HEK293 (cell line): ENCODE measurements around the gene PPM1J.
A peak's percentile ranks its signal among the peaks of the same experiment; 100 is the strongest.

Source experiments
- CTCF ChIA-PET: fragments of 350-600 bp; formaldehyde crosslinking; extraction: SDS; loops from one replicate; lab custom pipeline; 2021; ENCODE audit warnings: antibody characterized with exemption; lab: Yijun Ruan, JAX
- POLR2A ChIA-PET: fragments of 300-600 bp; formaldehyde crosslinking; extraction: SDS; loops from one replicate; lab custom pipeline; 2020; ENCODE audit warnings: antibody characterized with exemption, inconsistent platforms; lab: Yijun Ruan, JAX
- H3K27ac ChIP-seq: fragments of 200-500 bp; sonication (Bioruptor generic); 2 replicates; pipeline ENCODE4 v1.5.1; 2014; ENCODE audit warnings: low read depth, low read length, control low read depth, inconsistent platforms; ENCODE audit errors: extremely low read depth
- H3K36me3 ChIP-seq, 2 experiments: fragments of 200-500 bp in 1 of 2; sonication (Bioruptor generic) in 1 of 2; 1 replicate in 1 of 2; 2 replicates in 1 of 2; pipeline ENCODE4 v1.5.1; 2014 to 2017; ENCODE audit warnings: inconsistent platforms in 2 of 2, low read length in 2 of 2; ENCODE audit not compliant: control insufficient read depth in 2 of 2, insufficient read depth in 1 of 2
- H3K4me1 ChIP-seq: fragments of 200-500 bp; sonication (Bioruptor generic); 2 replicates; pipeline ENCODE4 v1.5.1; 2014; ENCODE audit warnings: mild to moderate bottlenecking, low read length, inconsistent platforms; ENCODE audit not compliant: control insufficient read depth, insufficient read depth
- H3K4me3 ChIP-seq: 2 replicates; pipeline ENCODE4 v1.5.1; 2011; ENCODE audit warnings: low read depth, mild to moderate bottlenecking, control low read depth, low read length, moderate library complexity
- H3K9me3 ChIP-seq: fragments of 200-500 bp; sonication (Bioruptor generic); 2 replicates; pipeline ENCODE4 v1.5.1; 2014; ENCODE audit warnings: low read depth, low read length, inconsistent platforms; ENCODE audit not compliant: control insufficient read depth, insufficient read depth
- FEZF1 ChIP-seq: fragments of 450-650 bp; formaldehyde crosslinking; IDR thresholded peaks from 2 replicates; pipeline ENCODE4 v1.5.1; 2016; ENCODE audit warnings: missing biosample characterization, missing genetic modification characterization
- GLIS2 ChIP-seq: fragments of 450-650 bp; formaldehyde crosslinking; IDR thresholded peaks from 2 replicates; pipeline ENCODE4 v1.5.1; 2016; ENCODE audit warnings: missing biosample characterization, missing genetic modification characterization
- KLF8 ChIP-seq: fragments of 450-650 bp; formaldehyde crosslinking; IDR thresholded peaks from 2 replicates; pipeline ENCODE4 v1.5.1; 2016; ENCODE audit warnings: missing biosample characterization, missing genetic modification characterization
- MEIS1 ChIP-seq: sonication (generic); formaldehyde crosslinking; IDR thresholded peaks from 2 replicates; pipeline ENCODE4 v1.8.1; 2022; ENCODE audit warnings: missing genetic modification reagents, mild to moderate bottlenecking, borderline replicate concordance
- PRDM1 ChIP-seq: fragments of 450-650 bp; formaldehyde crosslinking; IDR thresholded peaks from 2 replicates; pipeline ENCODE4; 2016; ENCODE audit warnings: missing biosample characterization, missing genetic modification characterization
- SP2 ChIP-seq: fragments of 450-650 bp; formaldehyde crosslinking; IDR thresholded peaks from 2 replicates; pipeline ENCODE4 v1.5.1; 2016; ENCODE audit warnings: missing biosample characterization, missing genetic modification characterization
- TCF7L2 ChIP-seq: IDR thresholded peaks from 2 replicates; pipeline ENCODE4 v1.6.1; 2011; ENCODE audit warnings: low read depth, mild to moderate bottlenecking, inconsistent platforms, low read length, moderate library complexity, borderline replicate concordance
- WT1 ChIP-seq: fragments of 450-650 bp; formaldehyde crosslinking; IDR thresholded peaks from 2 replicates; pipeline ENCODE4 v1.5.1; 2016; ENCODE audit warnings: missing biosample characterization, missing genetic modification characterization
- YY1 ChIP-seq: fragments of 450-650 bp; formaldehyde crosslinking; IDR thresholded peaks from 2 replicates; pipeline ENCODE4 v1.5.1; 2018; ENCODE audit warnings: missing biosample characterization, missing genetic modification characterization
- ZBTB17 ChIP-seq: fragments of 450-650 bp; formaldehyde crosslinking; IDR thresholded peaks from 2 replicates; pipeline ENCODE4 v1.5.1; 2016; ENCODE audit warnings: missing biosample characterization, missing genetic modification characterization
- ZFHX2 ChIP-seq: fragments of 450-650 bp; formaldehyde crosslinking; conservative IDR thresholded peaks from 2 replicates; pipeline ENCODE4 v1.5.1; 2016; ENCODE audit warnings: missing biosample characterization, missing genetic modification characterization
- ZFP41 ChIP-seq: fragments of 450-650 bp; formaldehyde crosslinking; IDR thresholded peaks from 2 replicates; pipeline ENCODE4 v1.5.1; 2016; ENCODE audit warnings: missing biosample characterization, missing genetic modification characterization, borderline replicate concordance
- ZNF184 ChIP-seq: fragments of 450-650 bp; IDR thresholded peaks from 2 replicates; pipeline ENCODE4 v1.5.1; 2018; ENCODE audit warnings: missing biosample characterization, mild to moderate bottlenecking, missing genetic modification characterization
- ZNF274 ChIP-seq, 2 experiments: fragments of 200-500 bp in 1 of 2; fragments of 450-650 bp in 1 of 2; sonication (Bioruptor generic) in 1 of 2; formaldehyde crosslinking in 1 of 2; IDR thresholded peaks; 2 replicates each; pipeline versions ENCODE4 v1.5.1 to v1.6.1; 2014 to 2016; ENCODE audit warnings: borderline replicate concordance in 1 of 2, inconsistent platforms in 1 of 2, low read length in 1 of 2, missing biosample characterization in 1 of 2, missing genetic modification characterization in 1 of 2
- ZNF510 ChIP-seq: fragments of 450-650 bp; formaldehyde crosslinking; IDR thresholded peaks from 2 replicates; pipeline ENCODE4 v1.5.1; 2018; ENCODE audit warnings: mild to moderate bottlenecking, missing genetic modification characterization, missing biosample characterization; ENCODE audit not compliant: insufficient replicate concordance
- ZNF521 ChIP-seq: fragments of 450-650 bp; formaldehyde crosslinking; IDR thresholded peaks from 2 replicates; pipeline ENCODE4 v1.5.1; 2017; ENCODE audit warnings: missing biosample characterization, mild to moderate bottlenecking, missing genetic modification characterization
- ZNF555 ChIP-seq: fragments of 450-650 bp; formaldehyde crosslinking; conservative IDR thresholded peaks from 2 replicates; pipeline ENCODE4 v1.5.1; 2017; ENCODE audit warnings: missing biosample characterization, mild to moderate bottlenecking, missing genetic modification characterization, inconsistent platforms
- ZNF571 ChIP-seq: fragments of 450-650 bp; formaldehyde crosslinking; IDR thresholded peaks from 2 replicates; pipeline ENCODE4 v1.5.0; 2017; ENCODE audit warnings: missing biosample characterization, missing genetic modification characterization
- ZNF600 ChIP-seq: fragments of 450-650 bp; formaldehyde crosslinking; IDR thresholded peaks from 2 replicates; pipeline ENCODE4 v1.5.1; 2016; ENCODE audit warnings: missing biosample characterization, missing genetic modification characterization
- ZNF626 ChIP-seq: fragments of 450-650 bp; sonication (Bioruptor Pico); formaldehyde crosslinking; IDR thresholded peaks from 2 replicates; pipeline ENCODE4 v1.5.1; 2018; ENCODE audit warnings: missing biosample characterization, missing genetic modification characterization, inconsistent platforms
- ZNF830 ChIP-seq: fragments of 450-650 bp; IDR thresholded peaks from 2 replicates; pipeline ENCODE4 v1.5.0; 2018; ENCODE audit warnings: missing biosample characterization, missing genetic modification characterization, low read depth, mild to moderate bottlenecking, moderate library complexity
- TF ChIP-seq, protein P1 (sequence below): fragments of 450-650 bp; formaldehyde crosslinking; IDR thresholded peaks from 2 replicates; pipeline ENCODE4 v1.5.1; 2017; ENCODE audit warnings: missing biosample characterization, missing genetic modification characterization
- TF ChIP-seq, protein P2 (sequence below): fragments of 450-650 bp; formaldehyde crosslinking; IDR thresholded peaks from 2 replicates; pipeline ENCODE4 v1.5.1; 2017; ENCODE audit warnings: missing biosample characterization, missing genetic modification characterization
- TF ChIP-seq, protein P3 (sequence below): fragments of 450-650 bp; formaldehyde crosslinking; IDR thresholded peaks from 2 replicates; pipeline ENCODE4 v1.5.1; 2016; ENCODE audit warnings: missing biosample characterization, missing genetic modification characterization
- TF ChIP-seq, protein P4 (sequence below): fragments of 450-650 bp; formaldehyde crosslinking; IDR thresholded peaks from 2 replicates; pipeline ENCODE4 v1.5.1; 2016; ENCODE audit warnings: missing biosample characterization, missing genetic modification characterization
- TF ChIP-seq, protein P5 (sequence below): fragments of 450-650 bp; formaldehyde crosslinking; IDR thresholded peaks from 2 replicates; pipeline ENCODE4 v1.5.1; 2016; ENCODE audit warnings: missing biosample characterization, missing genetic modification characterization
- TF ChIP-seq, protein P6 (sequence below): fragments of 450-650 bp; formaldehyde crosslinking; IDR thresholded peaks from 2 replicates; pipeline ENCODE4 v1.5.1; 2016; ENCODE audit warnings: missing biosample characterization, missing genetic modification characterization

Gene PPM1J

DNA sequence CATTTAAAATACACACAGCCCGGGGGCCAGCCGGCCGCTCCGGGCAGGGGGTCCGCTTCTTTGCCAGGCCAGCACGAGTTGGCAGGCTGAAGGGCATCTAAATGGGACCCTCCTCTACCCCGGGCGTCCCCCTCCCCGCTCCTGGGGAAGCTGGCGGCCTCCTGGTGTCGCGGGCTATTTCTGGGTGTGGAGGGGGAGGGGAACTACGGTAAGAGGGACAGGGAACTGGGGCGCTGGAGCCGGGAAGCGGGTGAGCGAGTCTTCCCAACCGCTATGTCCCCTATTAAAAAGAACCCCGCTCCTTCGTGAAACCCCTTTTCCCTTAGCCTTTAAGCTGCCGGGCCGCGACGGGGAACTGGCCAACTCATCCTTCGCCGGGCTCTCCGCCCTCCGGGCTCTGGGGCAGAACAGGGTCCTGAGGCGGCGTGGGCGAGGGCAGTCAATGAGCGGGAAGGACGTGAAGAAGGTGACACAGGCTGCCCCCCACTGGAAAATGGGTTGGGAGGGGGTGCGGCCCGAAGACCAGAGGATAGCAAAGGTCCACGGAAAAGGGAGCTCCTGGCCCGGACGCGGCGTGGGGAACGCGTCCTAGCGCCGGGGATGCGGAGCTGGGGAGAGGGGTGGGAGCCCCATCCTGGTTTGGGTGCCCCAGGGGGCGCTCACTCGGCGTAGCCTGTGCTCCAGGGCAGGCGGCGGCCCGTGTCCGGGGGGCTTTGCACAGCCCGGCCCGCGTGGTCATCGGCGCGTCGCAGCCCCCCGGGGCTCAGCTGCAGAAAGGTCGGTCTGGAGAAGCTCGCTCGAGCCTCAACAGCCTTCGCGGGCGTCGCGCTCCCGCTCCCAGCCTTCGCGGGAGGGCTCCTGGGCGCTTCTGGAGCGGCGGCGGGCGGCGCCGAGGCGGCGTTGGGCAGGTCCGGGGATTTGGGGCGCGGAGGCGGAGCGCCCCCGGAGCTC, 544 bp downstream of the PPM1J start:
- peak overlapping the region; percentile 57 for H3K4me3 ChIP-seq
- POLR2A ChIA-PET = interaction anchor here (0.8 to 2.0 kb wide), 9 partner anchors 10 to 675 kb away, joined by 3 to 17 read pairs (median 5); partner anchors contain the start of genes CAPZA1, CTTNBP2NL, MAGI3 and MOV10
- no peaks in the 10 kb centered on the region for H3K4me1 ChIP-seq
- H3K27ac ChIP-seq = no peak overlapping the region; the same call in 1 of the 2 replicates
- CTCF ChIA-PET = interaction anchor here (0.6 to 9.1 kb wide), 23 partner anchors 12 to 1195 kb away, joined by 3 to 417 read pairs (median 4); partner anchors contain the start of gene LRIG2
- H3K36me3 ChIP-seq = peaks cover 0 to 3% of the 10 kb centered on the region in 2 experiments; a peak in 1 of 3 replicates
- no peaks in the 10 kb centered on the region for H3K9me3 ChIP-seq
- TF ChIP-seq, protein P1, sequence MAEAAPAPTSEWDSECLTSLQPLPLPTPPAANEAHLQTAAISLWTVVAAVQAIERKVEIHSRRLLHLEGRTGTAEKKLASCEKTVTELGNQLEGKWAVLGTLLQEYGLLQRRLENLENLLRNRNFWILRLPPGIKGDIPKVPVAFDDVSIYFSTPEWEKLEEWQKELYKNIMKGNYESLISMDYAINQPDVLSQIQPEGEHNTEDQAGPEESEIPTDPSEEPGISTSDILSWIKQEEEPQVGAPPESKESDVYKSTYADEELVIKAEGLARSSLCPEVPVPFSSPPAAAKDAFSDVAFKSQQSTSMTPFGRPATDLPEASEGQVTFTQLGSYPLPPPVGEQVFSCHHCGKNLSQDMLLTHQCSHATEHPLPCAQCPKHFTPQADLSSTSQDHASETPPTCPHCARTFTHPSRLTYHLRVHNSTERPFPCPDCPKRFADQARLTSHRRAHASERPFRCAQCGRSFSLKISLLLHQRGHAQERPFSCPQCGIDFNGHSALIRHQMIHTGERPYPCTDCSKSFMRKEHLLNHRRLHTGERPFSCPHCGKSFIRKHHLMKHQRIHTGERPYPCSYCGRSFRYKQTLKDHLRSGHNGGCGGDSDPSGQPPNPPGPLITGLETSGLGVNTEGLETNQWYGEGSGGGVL (tag by site-specific recombination) = 0 out of 2 replicates have a peak, but pooled peaks have one; percentile 17
- TF ChIP-seq ZNF555 (no peak), ZNF510 (no peak), ZBTB17 (tag by site-specific recombination) (no peak), ZNF600 (peak; percentile 67), WT1 (tag by site-specific recombination) (no peak), ZNF274 (IDR thresholded peaks at IDR 0.05; ENCODE audit: low read length) (no peak), ZNF274 (tag by site-specific recombination; IDR thresholded peaks at IDR 0.05; ENCODE audit: borderline replicate concordance) (no peak), ZNF571 (tag by site-specific recombination) (no peak), GLIS2 (tag by site-specific recombination) (peak; percentile 70), TCF7L2 (no peak), ZFHX2 (tag by site-specific recombination) (peak; percentile 72; the same call in 1 of the 2 replicates), ZNF626 (tag by site-specific recombination) (no peak), ZNF184 (no peak), FEZF1 (tag by site-specific recombination) (no peak), PRDM1 (no peak), YY1 (tag by site-specific recombination) (no peak), SP2 (no peak), ZFP41 (tag by site-specific recombination) (no peak), ZNF521 (tag by site-specific recombination) (no peak), ZNF830 (no peak), KLF8 (tag by site-specific recombination) (no peak), MEIS1 (CRISPR knock-in tag) (no peak)
- TF ChIP-seq, protein P2, sequence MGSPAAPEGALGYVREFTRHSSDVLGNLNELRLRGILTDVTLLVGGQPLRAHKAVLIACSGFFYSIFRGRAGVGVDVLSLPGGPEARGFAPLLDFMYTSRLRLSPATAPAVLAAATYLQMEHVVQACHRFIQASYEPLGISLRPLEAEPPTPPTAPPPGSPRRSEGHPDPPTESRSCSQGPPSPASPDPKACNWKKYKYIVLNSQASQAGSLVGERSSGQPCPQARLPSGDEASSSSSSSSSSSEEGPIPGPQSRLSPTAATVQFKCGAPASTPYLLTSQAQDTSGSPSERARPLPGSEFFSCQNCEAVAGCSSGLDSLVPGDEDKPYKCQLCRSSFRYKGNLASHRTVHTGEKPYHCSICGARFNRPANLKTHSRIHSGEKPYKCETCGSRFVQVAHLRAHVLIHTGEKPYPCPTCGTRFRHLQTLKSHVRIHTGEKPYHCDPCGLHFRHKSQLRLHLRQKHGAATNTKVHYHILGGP = no peak
- TF ChIP-seq, protein P3, sequence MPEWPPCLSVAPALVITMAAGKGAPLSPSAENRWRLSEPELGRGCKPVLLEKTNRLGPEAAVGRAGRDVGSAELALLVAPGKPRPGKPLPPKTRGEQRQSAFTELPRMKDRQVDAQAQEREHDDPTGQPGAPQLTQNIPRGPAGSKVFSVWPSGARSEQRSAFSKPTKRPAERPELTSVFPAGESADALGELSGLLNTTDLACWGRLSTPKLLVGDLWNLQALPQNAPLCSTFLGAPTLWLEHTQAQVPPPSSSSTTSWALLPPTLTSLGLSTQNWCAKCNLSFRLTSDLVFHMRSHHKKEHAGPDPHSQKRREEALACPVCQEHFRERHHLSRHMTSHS (tag by site-specific recombination) = no peak
- TF ChIP-seq, protein P4, sequence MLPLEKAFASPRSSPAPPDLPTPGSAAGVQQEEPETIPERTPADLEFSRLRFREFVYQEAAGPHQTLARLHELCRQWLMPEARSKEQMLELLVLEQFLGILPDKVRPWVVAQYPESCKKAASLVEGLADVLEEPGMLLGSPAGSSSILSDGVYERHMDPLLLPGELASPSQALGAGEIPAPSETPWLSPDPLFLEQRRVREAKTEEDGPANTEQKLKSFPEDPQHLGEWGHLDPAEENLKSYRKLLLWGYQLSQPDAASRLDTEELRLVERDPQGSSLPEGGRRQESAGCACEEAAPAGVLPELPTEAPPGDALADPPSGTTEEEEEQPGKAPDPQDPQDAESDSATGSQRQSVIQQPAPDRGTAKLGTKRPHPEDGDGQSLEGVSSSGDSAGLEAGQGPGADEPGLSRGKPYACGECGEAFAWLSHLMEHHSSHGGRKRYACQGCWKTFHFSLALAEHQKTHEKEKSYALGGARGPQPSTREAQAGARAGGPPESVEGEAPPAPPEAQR = no peak
- TF ChIP-seq, protein P5, sequence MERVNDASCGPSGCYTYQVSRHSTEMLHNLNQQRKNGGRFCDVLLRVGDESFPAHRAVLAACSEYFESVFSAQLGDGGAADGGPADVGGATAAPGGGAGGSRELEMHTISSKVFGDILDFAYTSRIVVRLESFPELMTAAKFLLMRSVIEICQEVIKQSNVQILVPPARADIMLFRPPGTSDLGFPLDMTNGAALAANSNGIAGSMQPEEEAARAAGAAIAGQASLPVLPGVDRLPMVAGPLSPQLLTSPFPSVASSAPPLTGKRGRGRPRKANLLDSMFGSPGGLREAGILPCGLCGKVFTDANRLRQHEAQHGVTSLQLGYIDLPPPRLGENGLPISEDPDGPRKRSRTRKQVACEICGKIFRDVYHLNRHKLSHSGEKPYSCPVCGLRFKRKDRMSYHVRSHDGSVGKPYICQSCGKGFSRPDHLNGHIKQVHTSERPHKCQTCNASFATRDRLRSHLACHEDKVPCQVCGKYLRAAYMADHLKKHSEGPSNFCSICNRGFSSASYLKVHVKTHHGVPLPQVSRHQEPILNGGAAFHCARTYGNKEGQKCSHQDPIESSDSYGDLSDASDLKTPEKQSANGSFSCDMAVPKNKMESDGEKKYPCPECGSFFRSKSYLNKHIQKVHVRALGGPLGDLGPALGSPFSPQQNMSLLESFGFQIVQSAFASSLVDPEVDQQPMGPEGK (tag by site-specific recombination) = peak; percentile 47
- TF ChIP-seq, protein P6, sequence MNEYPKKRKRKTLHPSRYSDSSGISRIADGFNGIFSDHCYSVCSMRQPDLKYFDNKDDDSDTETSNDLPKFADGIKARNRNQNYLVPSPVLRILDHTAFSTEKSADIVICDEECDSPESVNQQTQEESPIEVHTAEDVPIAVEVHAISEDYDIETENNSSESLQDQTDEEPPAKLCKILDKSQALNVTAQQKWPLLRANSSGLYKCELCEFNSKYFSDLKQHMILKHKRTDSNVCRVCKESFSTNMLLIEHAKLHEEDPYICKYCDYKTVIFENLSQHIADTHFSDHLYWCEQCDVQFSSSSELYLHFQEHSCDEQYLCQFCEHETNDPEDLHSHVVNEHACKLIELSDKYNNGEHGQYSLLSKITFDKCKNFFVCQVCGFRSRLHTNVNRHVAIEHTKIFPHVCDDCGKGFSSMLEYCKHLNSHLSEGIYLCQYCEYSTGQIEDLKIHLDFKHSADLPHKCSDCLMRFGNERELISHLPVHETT (tag by site-specific recombination) = no peak
